Ovary (tissue), 9 donors: ENCODE results near the gene GABRB2. TPM values are rescaled to one million over a fixed set of nuclear protein-coding genes. Genes with fewer than 3 reads are reported as not detected.

ENCODE experiments used
- DNase-seq, 5 donors: peaks; one replicate each; pipeline ENCODE4 v3.0.0-alpha.2; 2019 to 2020
- H3K27ac ChIP-seq, 2 donors: fragments of 200-600 bp; one replicate each; pipeline versions ENCODE4 v1.5.1 to v1.8.0; 2019 to 2022
- H3K27me3 ChIP-seq: fragments of 200-600 bp; one replicate; pipeline ENCODE4 v1.8.0; 2022
- H3K36me3 ChIP-seq: fragments of 200-600 bp; sonication (generic); one replicate; pipeline ENCODE4 v1.5.1; 2019
- H3K4me1 ChIP-seq: one replicate; pipeline ENCODE4 v1.8.1; 2013; ENCODE audit warnings: mild to moderate bottlenecking, moderate library complexity; ENCODE audit not compliant: insufficient read depth
- H3K4me3 ChIP-seq: fragments of 200-600 bp; sonication (generic); one replicate; pipeline ENCODE4 v1.5.1; 2017
- H3K9me3 ChIP-seq, 2 donors: fragments of 200-600 bp in 1 of 2; sonication (generic) in 1 of 2; one replicate each; pipeline versions ENCODE4 v1.5.1 to v1.8.1; 2013 to 2019; ENCODE audit warnings: mild to moderate bottlenecking in 1 of 2, moderate library complexity in 1 of 2
- EP300 ChIP-seq: sonication (generic); formaldehyde crosslinking; IDR thresholded peaks from one replicate; pipeline ENCODE4 v1.6.1; 2017; ENCODE audit warnings: antibody characterized with exemption
- POLR2A ChIP-seq: fragments of 450-650 bp; IDR thresholded peaks from one replicate; pipeline ENCODE4 v1.6.1; 2017; ENCODE audit warnings: antibody characterized with exemption, mild to moderate bottlenecking, moderate library complexity
- WGBS, 3 donors: extraction: QIAGEN DNeasy Blood & Tissue Kit in 1 of 3; methylation state at CpG; one replicate each; pipeline versions ENCODE4 v1.1.5 to v1.1.7; 2013 to 2017; 5-methylcytosine and 5-hydroxymethylcytosine counted together
- intact Hi-C, 4 donors: fragments of 100-400 bp; cut with DNase I; formaldehyde crosslinking; loops; one replicate each; pipeline versions ENCODE4 v1.11.0 to v1.15.1; 2022 to 2023
- polyA plus RNA-seq, 2 donors: library from polyadenylated mRNA; stranded (reverse); fragments of 200-250 nt in 1 of 2; fragments of 350-450 nt in 1 of 2; fragmentation: Illumina TruSeq in 1 of 2; extraction: RNeasy Lipid Tissue Mini Kit (QIAGEN cat#74804) in 1 of 2; gene quantifications; one replicate each; pipeline ENCODE4 v1.2.3, GENCODE V29; 2013 to 2014
- total RNA-seq, 7 donors: library from RNA; depleted of rRNA in 2 of 7; stranded (reverse); fragments of >200 nt in 2 of 7; fragmentation: NEBNext Ultra II Directional in 3 of 7; extraction: Animal tissue kit (Norgen Biotek cat#: 25700) in 3 of 7; gene quantifications; one replicate each; pipeline versions ENCODE4 v1.1.0 to v1.2.4, GENCODE V29; 2016 to 2023
- TF ChIP-seq, protein P1 (sequence below), 3 donors: fragments of 450-650 bp in 2 of 3; fragments of 200-600 bp in 1 of 3; IDR thresholded peaks; one replicate each; pipeline versions ENCODE4 v1.5.1 to v1.8.0; 2016 to 2022; ENCODE audit warnings: antibody characterized with exemption in 3 of 3, mild to moderate bottlenecking in 1 of 3
- donor health status: DM: no; HTN: no; CAD: no; lungs with moderate emphysema.
- donor health status: DM: no; HTN: no; CAD: no.
- donor health status: Bipolar disorder and iron deficiency.
- donor health status: DM: yes; HTN: yes; CAD: no.
- donor health status: DM: no; HTN: no; CAD: no.
- donor health status: DM: yes; HTN: yes; CAD: no.

Gene GABRB2
- total and polyA plus RNA-seq, 9 donors: under 0.01 to 3.1 (median 0.26) TPM; not detected in 1

DNA sequence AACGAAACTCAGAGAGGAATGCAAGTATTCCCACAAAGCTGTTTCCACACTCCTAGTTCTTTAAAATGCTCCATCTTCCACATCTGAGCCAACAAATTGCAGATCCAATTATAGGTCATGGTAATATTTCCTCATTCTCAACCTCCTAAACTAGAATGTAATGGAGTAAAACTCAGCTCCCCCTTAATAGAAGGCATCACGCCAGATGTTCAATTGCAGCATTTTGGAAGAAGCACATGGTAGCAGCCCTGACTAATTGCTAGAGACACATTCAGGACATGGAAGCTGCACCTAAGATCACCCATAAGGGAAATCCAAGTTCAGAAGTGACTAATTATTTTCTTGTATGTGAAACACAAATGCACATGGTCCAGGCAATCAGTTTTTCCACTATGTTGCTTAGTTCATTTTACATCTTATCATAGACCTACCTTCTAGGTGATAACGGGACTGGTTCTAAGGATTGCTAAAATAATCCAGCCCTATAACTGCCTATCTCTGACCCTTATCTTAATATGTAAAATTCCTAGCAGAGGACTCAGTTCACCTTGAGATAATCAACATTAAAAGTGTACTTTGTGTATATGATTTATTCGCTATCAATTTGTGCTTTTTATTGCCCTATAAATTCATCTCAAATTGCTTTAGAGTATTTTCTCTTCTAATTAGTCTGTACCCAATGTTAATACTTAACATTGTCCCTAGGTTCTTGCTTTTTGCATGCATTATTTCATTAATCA, 75.1 kb downstream of the GABRB2 start:
- Histone ChIP-seq H3K9me3 (no peaks in the 10 kb centered on the region), H3K4me1 (no peaks in the 10 kb centered on the region), H3K27ac (no peak overlapping the region), H3K36me3 (no peaks in the 10 kb centered on the region), H3K4me3 (no peak overlapping the region), H3K27me3 (no peaks in the 10 kb centered on the region)
- intact Hi-C loops: no loop called here
- no peak for DNase-seq
- TF ChIP-seq EP300 (no peak), POLR2A (no peak)
- TF ChIP-seq, protein P1, sequence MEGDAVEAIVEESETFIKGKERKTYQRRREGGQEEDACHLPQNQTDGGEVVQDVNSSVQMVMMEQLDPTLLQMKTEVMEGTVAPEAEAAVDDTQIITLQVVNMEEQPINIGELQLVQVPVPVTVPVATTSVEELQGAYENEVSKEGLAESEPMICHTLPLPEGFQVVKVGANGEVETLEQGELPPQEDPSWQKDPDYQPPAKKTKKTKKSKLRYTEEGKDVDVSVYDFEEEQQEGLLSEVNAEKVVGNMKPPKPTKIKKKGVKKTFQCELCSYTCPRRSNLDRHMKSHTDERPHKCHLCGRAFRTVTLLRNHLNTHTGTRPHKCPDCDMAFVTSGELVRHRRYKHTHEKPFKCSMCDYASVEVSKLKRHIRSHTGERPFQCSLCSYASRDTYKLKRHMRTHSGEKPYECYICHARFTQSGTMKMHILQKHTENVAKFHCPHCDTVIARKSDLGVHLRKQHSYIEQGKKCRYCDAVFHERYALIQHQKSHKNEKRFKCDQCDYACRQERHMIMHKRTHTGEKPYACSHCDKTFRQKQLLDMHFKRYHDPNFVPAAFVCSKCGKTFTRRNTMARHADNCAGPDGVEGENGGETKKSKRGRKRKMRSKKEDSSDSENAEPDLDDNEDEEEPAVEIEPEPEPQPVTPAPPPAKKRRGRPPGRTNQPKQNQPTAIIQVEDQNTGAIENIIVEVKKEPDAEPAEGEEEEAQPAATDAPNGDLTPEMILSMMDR (IDR thresholded peaks at IDR 0.05): no peak
- 40 to 58% (median 41%) methylated on average over 4 of the region's 4 CpGs for WGBS, 3 donors

DNA sequence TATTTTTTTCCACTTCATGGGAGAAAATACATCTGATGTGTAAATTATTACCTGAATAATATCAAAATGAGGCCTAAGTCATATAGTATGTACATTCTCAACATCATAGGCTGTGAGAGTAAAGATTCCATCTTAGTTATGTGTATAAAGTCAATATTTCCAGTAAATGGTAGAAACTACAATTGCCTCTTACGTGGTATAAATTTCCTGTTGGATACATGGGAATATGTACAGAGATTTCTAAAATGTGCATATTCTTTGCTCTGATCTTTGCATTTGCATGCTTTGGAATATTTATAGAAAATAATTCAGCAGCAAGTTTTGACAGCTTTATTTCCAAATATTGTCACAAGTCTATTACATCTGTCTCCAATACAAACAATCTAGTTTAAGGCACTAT, 78.8 kb downstream of the GABRB2 start:
- Histone ChIP-seq H3K27ac (no peak overlapping the region), H3K4me3 (no peak overlapping the region), H3K9me3 (no peaks in the 10 kb centered on the region), H3K4me1 (no peaks in the 10 kb centered on the region), H3K36me3 (no peaks in the 10 kb centered on the region), H3K27me3 (no peaks in the 10 kb centered on the region)
- intact Hi-C loops: no loop called here
- TF ChIP-seq POLR2A: no peak
- TF ChIP-seq, protein P1 (IDR thresholded peaks at IDR 0.05): no peak
- no peak for TF ChIP-seq EP300
- no peak for DNase-seq
- 91 to 93% (median 93%) methylated on average over 1 of the region's 1 CpG for WGBS, 3 donors

DNA sequence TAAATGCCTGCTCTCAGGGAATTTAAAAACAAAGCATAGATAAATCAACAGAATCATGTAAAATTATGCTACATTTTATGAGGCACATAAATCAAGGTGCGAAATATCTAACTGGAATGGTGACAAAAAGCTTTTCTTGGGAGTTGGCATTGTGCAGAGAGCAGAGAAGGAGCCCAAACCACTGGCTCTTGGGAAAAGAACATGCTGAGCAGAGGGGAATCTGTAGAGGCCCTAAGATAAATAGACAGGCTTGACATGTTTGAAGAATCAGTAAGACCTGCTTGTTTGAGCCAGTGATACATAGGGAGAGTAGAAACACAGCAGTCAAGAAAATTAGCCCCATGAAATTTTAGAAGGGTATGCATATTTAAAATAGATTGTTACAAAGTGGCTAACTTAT, 85.8 kb downstream of the GABRB2 start:
- WGBS, 3 donors: 66 to 87% (median 84%) methylated on average over 1 of the region's 1 CpG
- no peak for DNase-seq
- Histone ChIP-seq H3K27me3 (no peaks in the 10 kb centered on the region), H3K27ac (no peak overlapping the region), H3K9me3 (no peaks in the 10 kb centered on the region), H3K36me3 (no peaks in the 10 kb centered on the region), H3K4me1 (no peaks in the 10 kb centered on the region), H3K4me3 (no peak overlapping the region)
- intact Hi-C loops: no loop called here
- TF ChIP-seq EP300 (no peak), POLR2A (no peak)
- TF ChIP-seq, protein P1 (IDR thresholded peaks at IDR 0.05): no peak

DNA sequence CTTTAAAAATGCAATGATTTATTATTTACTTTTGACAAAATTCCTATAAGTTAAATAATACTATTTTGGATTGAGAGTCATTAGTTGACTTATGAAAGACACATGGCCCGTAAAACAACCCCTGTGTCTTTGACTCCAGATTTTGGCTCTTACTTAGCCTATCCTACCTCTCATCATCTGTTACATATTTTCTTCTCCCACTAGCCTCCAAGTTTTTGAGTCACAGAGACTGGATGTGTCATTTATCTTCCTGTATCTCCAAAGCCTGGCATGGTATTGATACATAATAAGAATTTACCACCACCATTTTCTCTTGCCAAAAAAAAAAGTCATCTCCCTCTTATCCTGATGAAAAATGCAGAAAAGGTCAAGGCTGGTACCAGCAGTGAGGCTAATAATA, 99.9 kb downstream of the GABRB2 start:
- H3K4me3 ChIP-seq: no peak overlapping the region
- no peaks in the 10 kb centered on the region for H3K4me1 ChIP-seq
- H3K27ac ChIP-seq: no peak overlapping the region
- DNase-seq: no peak
- no peaks in the 10 kb centered on the region for H3K36me3 ChIP-seq
- 69 to 81% (median 72%) methylated on average over 1 of the region's 1 CpG for WGBS, 3 donors
- intact Hi-C loops: no loop called here
- H3K27me3 ChIP-seq: no peaks in the 10 kb centered on the region
- no peaks in the 10 kb centered on the region for H3K9me3 ChIP-seq
- TF ChIP-seq EP300 (no peak), POLR2A (no peak)
- TF ChIP-seq, protein P1 (IDR thresholded peaks at IDR 0.05): no peak
